Loucy (cell line): ENCODE results near the gene DNAJA3.
A peak's percentile ranks its signal among the peaks of the same experiment; 100 is the strongest.

Experiments used
- H2AFZ ChIP-seq: fragments of 200-600 bp; sonication (generic); 2 replicates; pipeline ENCODE4 v1.6.0; 2016; ENCODE audit warnings: antibody characterized with exemption, mild to moderate bottlenecking, low read length, moderate library complexity
- H3F3A ChIP-seq: fragments of 200-600 bp; 2 replicates; pipeline ENCODE4 v1.6.0; 2016; ENCODE audit warnings: antibody characterized with exemption, low read depth, mild to moderate bottlenecking
- H3K27me3 ChIP-seq: fragments of 200-600 bp; sonication (generic); 2 replicates; pipeline ENCODE4 v1.6.1; 2014; ENCODE audit warnings: low read length, mild to moderate bottlenecking; ENCODE audit not compliant: insufficient read depth, poor library complexity, severe bottlenecking
- H3K36me3 ChIP-seq: fragments of 200-600 bp; sonication (generic); 2 replicates; pipeline ENCODE4 v1.6.1; 2016; ENCODE audit warnings: low read length; ENCODE audit not compliant: insufficient read depth
- H3K4me1 ChIP-seq: fragments of 200-600 bp; sonication (generic); 2 replicates; pipeline ENCODE4 v1.5.1; 2014; ENCODE audit warnings: low read length, mild to moderate bottlenecking; ENCODE audit not compliant: insufficient read depth, poor library complexity, severe bottlenecking
- H3K4me2 ChIP-seq: fragments of 200-600 bp; sonication (generic); 2 replicates; pipeline ENCODE4 v1.6.0; 2014; ENCODE audit warnings: antibody characterized with exemption, low read length, low read depth, mild to moderate bottlenecking; ENCODE audit not compliant: poor library complexity, severe bottlenecking
- H3K4me3 ChIP-seq: fragments of 200-600 bp; sonication (generic); 2 replicates; pipeline ENCODE4 v1.5.1; 2014; ENCODE audit warnings: low read length, mild to moderate bottlenecking, mixed read lengths; ENCODE audit not compliant: poor library complexity, severe bottlenecking
- H3K79me2 ChIP-seq: fragments of 200-600 bp; sonication (generic); 2 replicates; pipeline ENCODE4 v1.6.1; 2014; ENCODE audit warnings: low read length; ENCODE audit not compliant: insufficient read depth
- H3K9ac ChIP-seq: fragments of 200-600 bp; sonication (generic); 2 replicates; pipeline ENCODE4 v1.6.0; 2014; ENCODE audit warnings: mild to moderate bottlenecking, low read depth, low read length, moderate library complexity; ENCODE audit not compliant: poor library complexity, severe bottlenecking
- H3K9me2 ChIP-seq: fragments of 200-600 bp; sonication (generic); replicated peaks from 2 replicates; pipeline ENCODE4 v1.6.1; 2016; ENCODE audit warnings: low read depth, low read length, mixed read lengths
- H3K9me3 ChIP-seq: fragments of 200-600 bp; sonication (generic); 2 replicates; pipeline ENCODE4 v1.6.1; 2014; ENCODE audit warnings: mild to moderate bottlenecking, antibody characterized with exemption, low read length, low read depth; ENCODE audit not compliant: insufficient read depth
- H4K20me1 ChIP-seq: fragments of 200-600 bp; sonication (generic); 2 replicates; pipeline ENCODE4 v1.6.0; 2014; ENCODE audit warnings: antibody characterized with exemption, low read length, mild to moderate bottlenecking; ENCODE audit not compliant: insufficient read depth, poor library complexity, severe bottlenecking
- EZH2phosphoT487 ChIP-seq: fragments of 200-600 bp; IDR thresholded peaks from 2 replicates; pipeline ENCODE4 v1.6.1; 2018; ENCODE audit warnings: antibody characterized with exemption, mild to moderate bottlenecking, moderate library complexity, borderline replicate concordance
- TF ChIP-seq, protein P1 (sequence below): fragments of 200-600 bp; sonication (generic); conservative IDR thresholded peaks from 2 replicates; pipeline ENCODE4 v1.5.1; 2014; ENCODE audit warnings: mild to moderate bottlenecking, antibody characterized with exemption, low read length

Gene DNAJA3

GRCh38 chr16:4419402-4419959, 6.2 kb upstream of the DNAJA3 start:
- no peaks in the 10 kb centered on the region for H3K9me3 ChIP-seq
- peaks cover 5% of the 10 kb centered on the region for H3K4me1 ChIP-seq
- H3K9me2 ChIP-seq: no peaks in the 10 kb centered on the region
- TF ChIP-seq, protein P1, sequence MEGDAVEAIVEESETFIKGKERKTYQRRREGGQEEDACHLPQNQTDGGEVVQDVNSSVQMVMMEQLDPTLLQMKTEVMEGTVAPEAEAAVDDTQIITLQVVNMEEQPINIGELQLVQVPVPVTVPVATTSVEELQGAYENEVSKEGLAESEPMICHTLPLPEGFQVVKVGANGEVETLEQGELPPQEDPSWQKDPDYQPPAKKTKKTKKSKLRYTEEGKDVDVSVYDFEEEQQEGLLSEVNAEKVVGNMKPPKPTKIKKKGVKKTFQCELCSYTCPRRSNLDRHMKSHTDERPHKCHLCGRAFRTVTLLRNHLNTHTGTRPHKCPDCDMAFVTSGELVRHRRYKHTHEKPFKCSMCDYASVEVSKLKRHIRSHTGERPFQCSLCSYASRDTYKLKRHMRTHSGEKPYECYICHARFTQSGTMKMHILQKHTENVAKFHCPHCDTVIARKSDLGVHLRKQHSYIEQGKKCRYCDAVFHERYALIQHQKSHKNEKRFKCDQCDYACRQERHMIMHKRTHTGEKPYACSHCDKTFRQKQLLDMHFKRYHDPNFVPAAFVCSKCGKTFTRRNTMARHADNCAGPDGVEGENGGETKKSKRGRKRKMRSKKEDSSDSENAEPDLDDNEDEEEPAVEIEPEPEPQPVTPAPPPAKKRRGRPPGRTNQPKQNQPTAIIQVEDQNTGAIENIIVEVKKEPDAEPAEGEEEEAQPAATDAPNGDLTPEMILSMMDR: no peak
- no peak for TF ChIP-seq EZH2phosphoT487
- H4K20me1 ChIP-seq: peaks cover 12% of the 10 kb centered on the region
- no peak overlapping the region for H3K4me2 ChIP-seq
- no peaks in the 10 kb centered on the region for H3K36me3 ChIP-seq
- no peaks in the 10 kb centered on the region for H3K27me3 ChIP-seq
- H2AFZ ChIP-seq: no peak overlapping the region
- no peak overlapping the region for H3K4me3 ChIP-seq
- no peaks in the 10 kb centered on the region for H3F3A ChIP-seq
- peaks cover 15% of the 10 kb centered on the region for H3K79me2 ChIP-seq
- no peak overlapping the region for H3K9ac ChIP-seq

GRCh38 chr16:4420505-4421105, 5.1 kb upstream of the DNAJA3 start:
- Histone ChIP-seq H2AFZ (no peak overlapping the region), H3K27me3 (no peaks in the 10 kb centered on the region)

GRCh38 chr16:4426021-4426684, 485 bp downstream of the DNAJA3 start:
- H3K36me3 ChIP-seq: no peaks in the 10 kb centered on the region
- no peaks in the 10 kb centered on the region for H3K9me3 ChIP-seq
- no peaks in the 10 kb centered on the region for H3K9me2 ChIP-seq
- no peaks in the 10 kb centered on the region for H3F3A ChIP-seq
- H3K9ac ChIP-seq: peak overlapping the region; percentile 84
- H3K4me3 ChIP-seq: peak overlapping the region; percentile 93
- TF ChIP-seq, protein P1: no peak
- no peak for TF ChIP-seq EZH2phosphoT487
- H3K27me3 ChIP-seq: no peaks in the 10 kb centered on the region
- H4K20me1 ChIP-seq: peaks cover 9% of the 10 kb centered on the region
- H3K4me1 ChIP-seq: peaks cover 7% of the 10 kb centered on the region
- peaks cover 23% of the 10 kb centered on the region for H3K79me2 ChIP-seq
- peak overlapping the region; percentile 94 for H3K4me2 ChIP-seq
- H2AFZ ChIP-seq: peak overlapping the region; percentile 66

More at GRCh38 chr16:4420505-4421105, 5.1 kb upstream of the DNAJA3 start:
- Histone ChIP-seq H3F3A (no peaks in the 10 kb centered on the region), H3K4me1 (peaks cover 3% of the 10 kb centered on the region), H3K79me2 (peaks cover 4% of the 10 kb centered on the region), H3K36me3 (no peaks in the 10 kb centered on the region), H4K20me1 (peaks cover under 1% of the 10 kb centered on the region), H3K4me3 (no peak overlapping the region), H3K9me3 (no peaks in the 10 kb centered on the region), H3K4me2 (no peak overlapping the region), H3K9ac (no peak overlapping the region), H3K9me2 (no peaks in the 10 kb centered on the region)
- no peak for TF ChIP-seq EZH2phosphoT487
- TF ChIP-seq, protein P1: no peak
